NCI-H2171 (cell line): Measurements from ENCODE around the gene PDE2A.

Source experiments
- DNase-seq: peaks from one replicate; lab custom pipeline; 2025; lab: John Stamatoyannopoulos, UW

Gene PDE2A

GRCh38 chr11:72704783-72705265, 30.6 kb upstream of the PDE2A start:
- no peak for DNase-seq

- DNase-seq, result no peak
Measured at GRCh38 chr11:72704028-72704782, 30.0 kb upstream of the PDE2A start.

- DNase-seq, result no peak
Measured at GRCh38 chr11:72703267-72704008, 29.2 kb upstream of the PDE2A start.

- DNase-seq, result no peak
Measured at GRCh38 chr11:72702577-72703241, 28.5 kb upstream of the PDE2A start.

GRCh38 chr11:72702096-72702495, 27.9 kb upstream of the PDE2A start:
- no peak for DNase-seq

- no peak for DNase-seq
Measured at GRCh38 chr11:72701466-72701865, 27.2 kb upstream of the PDE2A start.

GRCh38 chr11:72700146-72700545, 25.9 kb upstream of the PDE2A start:
- DNase-seq, result no peak

- no peak for DNase-seq
Measured at GRCh38 chr11:72697814-72698213, 23.6 kb upstream of the PDE2A start.

GRCh38 chr11:72696866-72697700, 22.9 kb upstream of the PDE2A start:
- DNase-seq, result no peak

- DNase-seq, result no peak
Measured at GRCh38 chr11:72695354-72695753, 21.1 kb upstream of the PDE2A start.

- no peak for DNase-seq
Measured at GRCh38 chr11:72693271-72693968, 19.2 kb upstream of the PDE2A start.

GRCh38 chr11:72692498-72693237, 18.4 kb upstream of the PDE2A start:
- no peak for DNase-seq

- DNase-seq, result no peak
Measured at GRCh38 chr11:72690166-72690565, 15.9 kb upstream of the PDE2A start.

- no peak for DNase-seq
Measured at GRCh38 chr11:72688929-72689328, 14.7 kb upstream of the PDE2A start.

GRCh38 chr11:72688486-72688885, 14.3 kb upstream of the PDE2A start:
- DNase-seq, result no peak

- DNase-seq, result no peak
Measured at GRCh38 chr11:72687326-72687725, 13.1 kb upstream of the PDE2A start.

- no peak for DNase-seq
Measured at GRCh38 chr11:72686639-72687220, 12.5 kb upstream of the PDE2A start.

- no peak for DNase-seq
Measured at GRCh38 chr11:72685560-72686480, 11.6 kb upstream of the PDE2A start.
